ENCODE results near the gene PPP2R2C. TPM values are rescaled to one million over a fixed set of nuclear protein-coding genes. Genes with fewer than 3 reads are reported as not detected.

The PPP2R2C gene
- total RNA-seq, 1 experiment from 2014 or later, result 8.1 TPM

DNA sequence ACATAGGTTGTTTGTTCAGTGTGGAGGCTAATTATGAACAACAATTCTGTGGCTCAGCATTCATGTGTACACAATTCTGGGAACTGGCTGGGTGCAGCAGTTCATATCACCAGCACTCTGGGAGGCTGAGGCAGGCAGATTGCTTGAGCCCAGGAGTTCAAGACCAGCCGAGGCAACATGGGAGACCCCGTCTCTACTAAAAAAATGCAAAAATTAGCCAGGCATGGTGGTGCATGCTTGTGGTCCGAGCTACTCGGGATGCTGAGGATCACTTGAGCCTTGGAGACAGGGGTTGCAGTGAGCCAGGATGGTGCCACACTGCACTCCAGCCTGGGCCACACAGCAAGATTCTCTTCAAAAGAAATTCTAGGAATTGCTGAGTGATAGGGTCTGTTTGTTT is 4.5 kb upstream of the PPP2R2C start:
- Histone ChIP-seq H3K79me1 (ENCODE audit: insufficient read depth, low read depth, low read length, poor library complexity, severe bottlenecking) (no peaks in the 10 kb centered on the region), H3K56ac (ENCODE audit: insufficient read length, low read depth, low read length) (no peak overlapping the region), H2BK20ac (ENCODE audit: low read depth, low read length, poor library complexity, severe bottlenecking) (no peak overlapping the region), H3K23me2 (ENCODE audit: insufficient read length, low read depth, low read length, poor library complexity, severe bottlenecking) (no peaks in the 10 kb centered on the region), H3K4me2 (ENCODE audit: insufficient read depth, insufficient read length, low read length) (no peak overlapping the region), H3K27me3 (ENCODE audit: insufficient read depth, low read length) (peaks cover 3% of the 10 kb centered on the region; the same call in 1 of the 2 replicates), H3K14ac (ENCODE audit: insufficient read depth, low read length) (no peak overlapping the region), H4K91ac (ENCODE audit: insufficient read length, low read depth, low read length) (no peak overlapping the region), H3K23ac (ENCODE audit: insufficient read length, low read depth, low read length) (no peak overlapping the region), H4K20me1 (ENCODE audit: control insufficient read depth, insufficient read depth, insufficient read length) (no peaks in the 10 kb centered on the region), H2AK5ac (ENCODE audit: insufficient read length, low read length) (no peak overlapping the region), H3T11ph (ENCODE audit: low read length) (no peak overlapping the region), H3K18ac (ENCODE audit: insufficient read length, low read depth, low read length) (no peak overlapping the region), H3K9ac (ENCODE audit: extremely low read depth, insufficient read length, low read length) (no peak overlapping the region), H3K9me3 (ENCODE audit: control insufficient read depth, low read depth, low read length) (no peaks in the 10 kb centered on the region), H2BK12ac (ENCODE audit: insufficient read length, low read depth, low read length) (no peak overlapping the region), H2AFZ (ENCODE audit: low read length) (no peak overlapping the region), H2BK5ac (ENCODE audit: insufficient read length, low read length) (no peak overlapping the region), H2BK15ac (ENCODE audit: low read depth, low read length) (no peak overlapping the region), H3K4me1 (ENCODE audit: insufficient read depth, low read length) (no peaks in the 10 kb centered on the region), H2BK120ac (ENCODE audit: low read depth, low read length, poor library complexity, severe bottlenecking) (no peak overlapping the region), H3K4ac (ENCODE audit: low read depth, low read length) (no peak overlapping the region), H3K79me2 (ENCODE audit: insufficient read depth, low read length) (no peaks in the 10 kb centered on the region), H4K5ac (ENCODE audit: insufficient read length, low read depth, low read length) (no peak overlapping the region), H3K27ac (ENCODE audit: insufficient read length, low read depth, low read length) (no peak overlapping the region), H4K8ac (replicated peaks; ENCODE audit: insufficient read length, low read depth, low read length) (no peak overlapping the region)
- Mint-ChIP-seq H3K4me3 (no peak overlapping the region), H3K9me3 (no peaks in the 10 kb centered on the region), H3K27ac (no peak overlapping the region), H3K4me1 (peaks cover 21 to 23% of the 10 kb centered on the region in 2 experiments), H3K27me3 (ENCODE audit: low read depth) (peaks cover 50% of the 10 kb centered on the region), H3K36me3 (ENCODE audit: insufficient read depth in 1 of 3, low read depth in 3 of 3) (no peaks in the 10 kb centered on the region)
- TF ChIP-seq, protein P1, sequence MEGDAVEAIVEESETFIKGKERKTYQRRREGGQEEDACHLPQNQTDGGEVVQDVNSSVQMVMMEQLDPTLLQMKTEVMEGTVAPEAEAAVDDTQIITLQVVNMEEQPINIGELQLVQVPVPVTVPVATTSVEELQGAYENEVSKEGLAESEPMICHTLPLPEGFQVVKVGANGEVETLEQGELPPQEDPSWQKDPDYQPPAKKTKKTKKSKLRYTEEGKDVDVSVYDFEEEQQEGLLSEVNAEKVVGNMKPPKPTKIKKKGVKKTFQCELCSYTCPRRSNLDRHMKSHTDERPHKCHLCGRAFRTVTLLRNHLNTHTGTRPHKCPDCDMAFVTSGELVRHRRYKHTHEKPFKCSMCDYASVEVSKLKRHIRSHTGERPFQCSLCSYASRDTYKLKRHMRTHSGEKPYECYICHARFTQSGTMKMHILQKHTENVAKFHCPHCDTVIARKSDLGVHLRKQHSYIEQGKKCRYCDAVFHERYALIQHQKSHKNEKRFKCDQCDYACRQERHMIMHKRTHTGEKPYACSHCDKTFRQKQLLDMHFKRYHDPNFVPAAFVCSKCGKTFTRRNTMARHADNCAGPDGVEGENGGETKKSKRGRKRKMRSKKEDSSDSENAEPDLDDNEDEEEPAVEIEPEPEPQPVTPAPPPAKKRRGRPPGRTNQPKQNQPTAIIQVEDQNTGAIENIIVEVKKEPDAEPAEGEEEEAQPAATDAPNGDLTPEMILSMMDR (conservative IDR thresholded peaks at IDR 0.05), result no peak
- peak; percentile 15 for DNase-seq
- no CpG with 5 or more reads among the region's 4 CpGs for WGBS (ENCODE audit: extremely low coverage, insufficient read length, low lambda C conversion rate)

Measured in H9 (cell line).